HAP-1 (cell line): ENCODE results near the gene CFDP1.
"Not testable (repeated sequence)": the region's sequence is repeated elsewhere in the genome, so short reads cannot be mapped to it uniquely, and the experiment has no call there.

Source experiments
- DNase-seq, 2 experiments: peaks; one replicate each; pipeline ENCODE4 v3.0.0-alpha.2; 2016 to 2020; ENCODE audit warnings: low spot score in 2 of 2
- H3K27me3 ChIP-seq: fragments of 250-450 bp; sonication (Bioruptor Pico); 2 replicates; pipeline ENCODE4 v1.5.1; 2020; ENCODE audit warnings: low read depth, mild to moderate bottlenecking, moderate library complexity
- H3K36me3 ChIP-seq: fragments of 250-450 bp; sonication (Bioruptor Pico); replicated peaks from 2 replicates; pipeline ENCODE4 v1.5.1; 2020; ENCODE audit warnings: mild to moderate bottlenecking
- H3K4me1 ChIP-seq: fragments of 250-450 bp; sonication (Bioruptor Pico); 2 replicates; pipeline ENCODE4 v1.5.1; 2020; ENCODE audit warnings: mild to moderate bottlenecking
- H3K4me3 ChIP-seq: fragments of 250-450 bp; sonication (Bioruptor Pico); 2 replicates; pipeline ENCODE4 v1.5.1; 2020; ENCODE audit warnings: mild to moderate bottlenecking, moderate library complexity
- H3K9me3 ChIP-seq: fragments of 250-450 bp; sonication (Bioruptor Pico); 2 replicates; pipeline ENCODE4 v1.5.1; 2020; ENCODE audit warnings: mild to moderate bottlenecking, moderate library complexity
- in situ Hi-C: fragments of 300-500 bp; cut with MboI; formaldehyde crosslinking; loops from 3 replicates; pipeline ENCODE4 v1.14.3; 2020; ENCODE audit warnings: low sequenced_read_pairs, inconsistent platforms, mixed read lengths

Gene CFDP1

GRCh38 chr16:75287708-75288107, 145.6 kb downstream of the CFDP1 start:
- H3K4me3 ChIP-seq: no peak overlapping the region
- H3K27me3 ChIP-seq: no peaks in the 10 kb centered on the region
- in situ Hi-C loops: no loop called here
- H3K9me3 ChIP-seq: no peaks in the 10 kb centered on the region
- no peaks in the 10 kb centered on the region for H3K4me1 ChIP-seq
- no peaks in the 10 kb centered on the region; the same call in 1 of the 2 replicates for H3K36me3 ChIP-seq
- DNase-seq: no peak

GRCh38 chr16:75286389-75286788, 146.9 kb downstream of the CFDP1 start:
- H3K27me3 ChIP-seq: no peaks in the 10 kb centered on the region
- no peaks in the 10 kb centered on the region for H3K9me3 ChIP-seq
- no peak for DNase-seq
- no peak overlapping the region for H3K4me3 ChIP-seq
- H3K4me1 ChIP-seq: no peaks in the 10 kb centered on the region
- no peaks in the 10 kb centered on the region; the same call in 1 of the 2 replicates for H3K36me3 ChIP-seq
- in situ Hi-C loops: no loop called here

GRCh38 chr16:75282466-75283281, 150.6 kb downstream of the CFDP1 start:
- Histone ChIP-seq H3K4me1 (no peaks in the 10 kb centered on the region), H3K36me3 (no peaks in the 10 kb centered on the region), H3K27me3 (peaks cover 3% of the 10 kb centered on the region; the same call in 1 of the 2 replicates), H3K4me3 (no peak overlapping the region), H3K9me3 (no peaks in the 10 kb centered on the region)
- DNase-seq: no peak
- in situ Hi-C loops: no loop called here

- no peaks in the 10 kb centered on the region for H3K4me1 ChIP-seq
- no peak overlapping the region for H3K4me3 ChIP-seq
- H3K9me3 ChIP-seq: no peaks in the 10 kb centered on the region
- in situ Hi-C loops: no loop called here
- peaks cover 3% of the 10 kb centered on the region; the same call in 1 of the 2 replicates for H3K27me3 ChIP-seq
- H3K36me3 ChIP-seq: no peaks in the 10 kb centered on the region
- no peak for DNase-seq
Measured at GRCh38 chr16:75281826-75282225, 151.5 kb downstream of the CFDP1 start.

- in situ Hi-C loops, DNase-seq, H3K4me1 ChIP-seq, H3K27me3 ChIP-seq, H3K36me3 ChIP-seq, H3K9me3 ChIP-seq, H3K4me3 ChIP-seq: not testable (repeated sequence)
Measured at GRCh38 chr16:75281009-75281408, 152.3 kb downstream of the CFDP1 start.

- H3K4me3 ChIP-seq: no peak overlapping the region
- H3K27me3 ChIP-seq: peaks cover 3% of the 10 kb centered on the region; the same call in 1 of the 2 replicates
- DNase-seq: no peak
- in situ Hi-C loops: no loop called here
- no peaks in the 10 kb centered on the region for H3K9me3 ChIP-seq
- H3K4me1 ChIP-seq: no peaks in the 10 kb centered on the region
- no peaks in the 10 kb centered on the region for H3K36me3 ChIP-seq
Measured at GRCh38 chr16:75280331-75280804, 152.9 kb downstream of the CFDP1 start.

- in situ Hi-C loops: no loop called here
Measured at GRCh38 chr16:75279305-75279704, 154.0 kb downstream of the CFDP1 start.

GRCh38 chr16:75273054-75273925, 160.0 kb downstream of the CFDP1 start:
- no peaks in the 10 kb centered on the region for H3K4me1 ChIP-seq
- H3K36me3 ChIP-seq: no peaks in the 10 kb centered on the region
- no peaks in the 10 kb centered on the region for H3K27me3 ChIP-seq
- no peak overlapping the region for H3K4me3 ChIP-seq
- H3K9me3 ChIP-seq: no peaks in the 10 kb centered on the region
- in situ Hi-C loops: no loop called here
- no peak for DNase-seq

More at GRCh38 chr16:75279305-75279704, 154.0 kb downstream of the CFDP1 start:
- no peak overlapping the region for H3K4me3 ChIP-seq
- peaks cover 3% of the 10 kb centered on the region; the same call in 1 of the 2 replicates for H3K27me3 ChIP-seq
- no peak for DNase-seq
- no peaks in the 10 kb centered on the region for H3K4me1 ChIP-seq
- no peaks in the 10 kb centered on the region for H3K36me3 ChIP-seq
- no peaks in the 10 kb centered on the region for H3K9me3 ChIP-seq

GRCh38 chr16:75272629-75273028, 160.7 kb downstream of the CFDP1 start:
- H3K27me3 ChIP-seq, DNase-seq, H3K36me3 ChIP-seq, H3K4me1 ChIP-seq, H3K4me3 ChIP-seq, in situ Hi-C loops, H3K9me3 ChIP-seq: not testable (repeated sequence)

GRCh38 chr16:75272097-75272551, 161.2 kb downstream of the CFDP1 start:
- no peaks in the 10 kb centered on the region for H3K4me1 ChIP-seq
- no peaks in the 10 kb centered on the region for H3K9me3 ChIP-seq
- DNase-seq: no peak
- H3K36me3 ChIP-seq: no peaks in the 10 kb centered on the region
- H3K27me3 ChIP-seq: no peaks in the 10 kb centered on the region
- no peak overlapping the region for H3K4me3 ChIP-seq
- in situ Hi-C loops: no loop called here

GRCh38 chr16:75271441-75272096, 161.7 kb downstream of the CFDP1 start:
- Histone ChIP-seq H3K4me1 (peaks cover under 1% of the 10 kb centered on the region; the same call in 1 of the 2 replicates), H3K4me3 (no peak overlapping the region), H3K9me3 (no peaks in the 10 kb centered on the region), H3K27me3 (no peaks in the 10 kb centered on the region), H3K36me3 (no peaks in the 10 kb centered on the region)
- in situ Hi-C loops: no loop called here
- DNase-seq: no peak

- H3K4me3 ChIP-seq, H3K27me3 ChIP-seq, H3K4me1 ChIP-seq, H3K36me3 ChIP-seq, in situ Hi-C loops, H3K9me3 ChIP-seq, DNase-seq: not testable (repeated sequence)
Measured at GRCh38 chr16:75269358-75269757, 163.9 kb downstream of the CFDP1 start.

- no peaks in the 10 kb centered on the region for H3K27me3 ChIP-seq
- H3K4me1 ChIP-seq: peaks cover 12% of the 10 kb centered on the region
- in situ Hi-C loops: no loop called here
- no peak overlapping the region for H3K4me3 ChIP-seq
- no peak for DNase-seq
- no peaks in the 10 kb centered on the region for H3K9me3 ChIP-seq
- 0 out of 2 replicates have a peak, but pooled peaks cover 4% of the 10 kb centered on the region for H3K36me3 ChIP-seq
Measured at GRCh38 chr16:75267631-75268264, 165.6 kb downstream of the CFDP1 start.
